ACC112 (cell line): Measurements from ENCODE around the gene DENND5B.

ENCODE experiments used
- H2AFZ ChIP-seq: fragments of 200-600 bp; sonication (generic); one replicate; pipeline ENCODE4 v1.6.0; 2017; ENCODE audit warnings: antibody characterized with exemption, low read length; ENCODE audit not compliant: unreplicated experiment
- H3K27ac ChIP-seq: fragments of 200-600 bp; sonication (generic); 2 replicates; pipeline ENCODE4 v1.5.1; 2014; ENCODE audit warnings: low read depth, mild to moderate bottlenecking, antibody characterized with exemption, low read length, moderate library complexity
- H3K27me3 ChIP-seq: fragments of 200-600 bp; sonication (generic); 2 replicates; pipeline ENCODE4 v1.6.1; 2014; ENCODE audit warnings: mild to moderate bottlenecking, antibody characterized with exemption, low read length, moderate library complexity, mixed read lengths; ENCODE audit not compliant: insufficient read depth
- H3K36me3 ChIP-seq: fragments of 200-600 bp; sonication (generic); 2 replicates; pipeline ENCODE4 v1.6.1; 2016; ENCODE audit warnings: mild to moderate bottlenecking, antibody characterized with exemption, low read length, moderate library complexity, mixed read lengths; ENCODE audit not compliant: insufficient read depth
- H3K4me1 ChIP-seq: fragments of 200-600 bp; sonication (generic); one replicate; pipeline ENCODE4 v1.6.1; 2016; ENCODE audit warnings: low read length, mixed read lengths; ENCODE audit not compliant: insufficient read depth, unreplicated experiment, control insufficient read depth
- H3K4me3 ChIP-seq: fragments of 200-600 bp; sonication (generic); 2 replicates; pipeline ENCODE4 v1.5.1; 2014; ENCODE audit warnings: mild to moderate bottlenecking, low read depth, low read length
- H3K79me2 ChIP-seq: fragments of 200-600 bp; sonication (generic); one replicate; pipeline ENCODE4 v1.6.0; 2016; ENCODE audit warnings: low read length; ENCODE audit not compliant: control insufficient read depth, unreplicated experiment, insufficient read depth

The DENND5B gene

GRCh38 chr12:31590642-31591379, at the start of gene DENND5B:
Gene DENND5B, minus strand, starts transcription at chr12:31591136. Its CDS starts 304 bp downstream, at chr12:31590832.
- Histone ChIP-seq H2AFZ (peak within 1 kb of the TSS; percentile 98), H3K4me3 (peak within 1 kb of the TSS; percentile 87), H3K4me1 (peaks cover 7% of the 10 kb centered on the region), H3K27me3 (no peaks in the 10 kb centered on the region), H3K36me3 (no peaks in the 10 kb centered on the region), H3K27ac (peak within 1 kb of the TSS; percentile 86), H3K79me2 (peaks cover 31% of the 10 kb centered on the region)

- H2AFZ ChIP-seq = no peak overlapping the region
- no peak overlapping the region for H3K4me3 ChIP-seq
- no peaks in the 10 kb centered on the region for H3K79me2 ChIP-seq
- no peak overlapping the region for H3K27ac ChIP-seq
- no peaks in the 10 kb centered on the region for H3K4me1 ChIP-seq
- H3K27me3 ChIP-seq = no peaks in the 10 kb centered on the region
- H3K36me3 ChIP-seq = no peaks in the 10 kb centered on the region
Observed at GRCh38 chr12:31634620-31635019, 43.7 kb upstream of the DENND5B start.

GRCh38 chr12:31633464-31633863, 42.5 kb upstream of the DENND5B start:
- no peaks in the 10 kb centered on the region for H3K79me2 ChIP-seq
- no peak overlapping the region for H2AFZ ChIP-seq
- H3K36me3 ChIP-seq = no peaks in the 10 kb centered on the region
- H3K27ac ChIP-seq = no peak overlapping the region
- H3K4me3 ChIP-seq = no peak overlapping the region
- no peaks in the 10 kb centered on the region for H3K27me3 ChIP-seq
- H3K4me1 ChIP-seq = no peaks in the 10 kb centered on the region

GRCh38 chr12:31631809-31632208, 40.9 kb upstream of the DENND5B start:
- no peaks in the 10 kb centered on the region for H3K36me3 ChIP-seq
- no peak overlapping the region for H3K27ac ChIP-seq
- no peaks in the 10 kb centered on the region for H3K79me2 ChIP-seq
- no peak overlapping the region for H3K4me3 ChIP-seq
- H2AFZ ChIP-seq = no peak overlapping the region
- H3K27me3 ChIP-seq = no peaks in the 10 kb centered on the region
- H3K4me1 ChIP-seq = no peaks in the 10 kb centered on the region

- H3K36me3 ChIP-seq = no peaks in the 10 kb centered on the region
- H3K79me2 ChIP-seq = no peaks in the 10 kb centered on the region
- no peak overlapping the region for H2AFZ ChIP-seq
- H3K27ac ChIP-seq = no peak overlapping the region
- H3K4me1 ChIP-seq = no peaks in the 10 kb centered on the region
- no peaks in the 10 kb centered on the region for H3K27me3 ChIP-seq
- H3K4me3 ChIP-seq = no peak overlapping the region
Observed at GRCh38 chr12:31631023-31631724, 40.2 kb upstream of the DENND5B start.

GRCh38 chr12:31629756-31630732, 39.1 kb upstream of the DENND5B start:
- Histone ChIP-seq H3K79me2 (no peaks in the 10 kb centered on the region), H2AFZ (no peak overlapping the region), H3K27me3 (no peaks in the 10 kb centered on the region), H3K27ac (no peak overlapping the region), H3K4me1 (no peaks in the 10 kb centered on the region), H3K36me3 (no peaks in the 10 kb centered on the region), H3K4me3 (no peak overlapping the region)

- Histone ChIP-seq H3K27ac (no peak overlapping the region), H2AFZ (no peak overlapping the region), H3K4me1 (no peaks in the 10 kb centered on the region), H3K79me2 (no peaks in the 10 kb centered on the region), H3K27me3 (no peaks in the 10 kb centered on the region), H3K36me3 (no peaks in the 10 kb centered on the region), H3K4me3 (no peak overlapping the region)
Observed at GRCh38 chr12:31627456-31628054, 36.6 kb upstream of the DENND5B start.

- Histone ChIP-seq H3K4me1 (no peaks in the 10 kb centered on the region), H3K79me2 (no peaks in the 10 kb centered on the region), H3K36me3 (no peaks in the 10 kb centered on the region), H2AFZ (no peak overlapping the region), H3K4me3 (no peak overlapping the region), H3K27ac (no peak overlapping the region), H3K27me3 (no peaks in the 10 kb centered on the region)
Observed at GRCh38 chr12:31626270-31626995, 35.5 kb upstream of the DENND5B start.

GRCh38 chr12:31622038-31622437, 31.1 kb upstream of the DENND5B start:
- H2AFZ ChIP-seq = no peak overlapping the region
- H3K4me3 ChIP-seq = no peak overlapping the region
- H3K27me3 ChIP-seq = no peaks in the 10 kb centered on the region
- no peaks in the 10 kb centered on the region for H3K36me3 ChIP-seq
- H3K79me2 ChIP-seq = no peaks in the 10 kb centered on the region
- H3K27ac ChIP-seq = no peak overlapping the region
- H3K4me1 ChIP-seq = peaks cover 8% of the 10 kb centered on the region

- Histone ChIP-seq H3K36me3 (no peaks in the 10 kb centered on the region), H3K27me3 (no peaks in the 10 kb centered on the region), H3K4me3 (no peak overlapping the region), H3K27ac (no peak overlapping the region), H3K4me1 (peaks cover 8% of the 10 kb centered on the region), H3K79me2 (no peaks in the 10 kb centered on the region), H2AFZ (no peak overlapping the region)
Observed at GRCh38 chr12:31620311-31620710, 29.4 kb upstream of the DENND5B start.
